SK-N-SH treated with all-trans-retinoic acid at 6 μM for 48 hours (cell line): ENCODE measurements around the gene UVRAG.

Experiments
- GLIS3 ChIP-seq: fragments of 250-450 bp; sonication (Bioruptor Pico); IDR thresholded peaks from 2 replicates; pipeline ENCODE4 v1.5.0; 2020; ENCODE audit warnings: mild to moderate bottlenecking, moderate library complexity
- ISL1 ChIP-seq: fragments of 250-450 bp; sonication (Bioruptor Pico); IDR thresholded peaks from 2 replicates; pipeline ENCODE4 v2.1.2; 2022; ENCODE audit warnings: mild to moderate bottlenecking, moderate library complexity
- OSR1 ChIP-seq: fragments of 250-450 bp; sonication (Bioruptor Pico); IDR thresholded peaks from 2 replicates; pipeline ENCODE4 v1.8.0; 2022; ENCODE audit warnings: moderate library complexity, mild to moderate bottlenecking, inconsistent platforms
- PPARA ChIP-seq: fragments of 250-450 bp; sonication (Bioruptor Pico); IDR thresholded peaks from 2 replicates; pipeline ENCODE4 v1.5.0; 2020; ENCODE audit warnings: mild to moderate bottlenecking, borderline replicate concordance
- RARB ChIP-seq: fragments of 250-450 bp; sonication (Bioruptor Pico); IDR thresholded peaks from 2 replicates; pipeline ENCODE4 v1.8.0; 2021; ENCODE audit warnings: mild to moderate bottlenecking, moderate library complexity
- SNAI2 ChIP-seq: fragments of 250-450 bp; sonication (Bioruptor Pico); IDR thresholded peaks from 2 replicates; pipeline ENCODE4 v1.5.0; 2020; ENCODE audit warnings: mild to moderate bottlenecking, moderate library complexity
- TCF4 ChIP-seq: fragments of 250-450 bp; sonication (Bioruptor Pico); IDR thresholded peaks from 2 replicates; pipeline ENCODE4 v1.8.0; 2021; ENCODE audit warnings: mild to moderate bottlenecking, moderate library complexity, borderline replicate concordance
- ZC3H10 ChIP-seq: fragments of 250-450 bp; sonication (Bioruptor Pico); IDR thresholded peaks from 2 replicates; pipeline ENCODE4 v1.5.1; 2021; ENCODE audit warnings: mild to moderate bottlenecking, moderate library complexity
- ZFP3 ChIP-seq: fragments of 250-450 bp; sonication (Bioruptor Pico); IDR thresholded peaks from 2 replicates; pipeline ENCODE4 v1.5.0; 2020; ENCODE audit warnings: mild to moderate bottlenecking, moderate library complexity
- ZFP30 ChIP-seq: fragments of 450-650 bp; formaldehyde crosslinking; IDR thresholded peaks from 2 replicates; pipeline ENCODE4 v1.5.0; 2022; ENCODE audit warnings: mild to moderate bottlenecking, moderate library complexity
- ZNF565 ChIP-seq: fragments of 450-650 bp; formaldehyde crosslinking; conservative IDR thresholded peaks from 2 replicates; pipeline ENCODE4 v1.5.0; 2020; ENCODE audit warnings: low read depth, mild to moderate bottlenecking, moderate library complexity
- ZNF8 ChIP-seq: fragments of 450-650 bp; formaldehyde crosslinking; IDR thresholded peaks from 2 replicates; pipeline ENCODE4 v1.5.0; 2020; ENCODE audit warnings: mild to moderate bottlenecking, moderate library complexity
- TF ChIP-seq, protein P1 (sequence below): fragments of 250-450 bp; sonication (Bioruptor Pico); IDR thresholded peaks from 2 replicates; pipeline ENCODE4 v1.8.0; 2020; ENCODE audit warnings: mild to moderate bottlenecking, moderate library complexity, borderline replicate concordance
- TF ChIP-seq, protein P2 (sequence below): fragments of 250-450 bp; sonication (Bioruptor Pico); IDR thresholded peaks from 2 replicates; pipeline ENCODE4 v1.5.1; 2021; ENCODE audit warnings: mild to moderate bottlenecking, moderate library complexity

DNA sequence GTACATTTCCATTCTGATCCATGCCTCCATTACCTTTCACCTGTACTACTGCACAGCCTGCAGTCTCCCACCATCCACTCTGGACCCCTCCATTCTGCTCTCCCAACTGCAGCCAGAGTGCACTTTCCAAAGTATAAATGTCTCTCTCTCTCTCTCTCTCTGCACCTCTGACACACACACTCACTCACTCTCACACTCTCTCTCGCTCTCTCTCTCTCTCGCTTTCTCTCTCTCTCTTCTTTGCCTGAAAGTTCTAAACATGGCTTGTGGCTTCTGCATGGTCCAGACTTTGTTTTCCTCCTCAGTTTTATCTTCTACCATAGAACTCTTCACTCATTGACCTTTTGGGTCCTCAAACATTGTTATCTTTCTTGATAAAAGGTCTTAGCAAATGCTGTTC, 314.7 kb downstream of the UVRAG start:
- no peak for TF ChIP-seq OSR1 (CRISPR knock-in tag)
- no peak for TF ChIP-seq RARB (CRISPR knock-in tag)
- TF ChIP-seq PPARA: no peak
- no peak for TF ChIP-seq SNAI2 (CRISPR knock-in tag)
- TF ChIP-seq, protein P1, sequence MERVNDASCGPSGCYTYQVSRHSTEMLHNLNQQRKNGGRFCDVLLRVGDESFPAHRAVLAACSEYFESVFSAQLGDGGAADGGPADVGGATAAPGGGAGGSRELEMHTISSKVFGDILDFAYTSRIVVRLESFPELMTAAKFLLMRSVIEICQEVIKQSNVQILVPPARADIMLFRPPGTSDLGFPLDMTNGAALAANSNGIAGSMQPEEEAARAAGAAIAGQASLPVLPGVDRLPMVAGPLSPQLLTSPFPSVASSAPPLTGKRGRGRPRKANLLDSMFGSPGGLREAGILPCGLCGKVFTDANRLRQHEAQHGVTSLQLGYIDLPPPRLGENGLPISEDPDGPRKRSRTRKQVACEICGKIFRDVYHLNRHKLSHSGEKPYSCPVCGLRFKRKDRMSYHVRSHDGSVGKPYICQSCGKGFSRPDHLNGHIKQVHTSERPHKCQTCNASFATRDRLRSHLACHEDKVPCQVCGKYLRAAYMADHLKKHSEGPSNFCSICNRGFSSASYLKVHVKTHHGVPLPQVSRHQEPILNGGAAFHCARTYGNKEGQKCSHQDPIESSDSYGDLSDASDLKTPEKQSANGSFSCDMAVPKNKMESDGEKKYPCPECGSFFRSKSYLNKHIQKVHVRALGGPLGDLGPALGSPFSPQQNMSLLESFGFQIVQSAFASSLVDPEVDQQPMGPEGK: no peak
- no peak for TF ChIP-seq ZFP3
- no peak for TF ChIP-seq ISL1
- no peak for TF ChIP-seq ZNF565
- TF ChIP-seq TCF4 (CRISPR knock-in tag): no peak
- no peak for TF ChIP-seq ZC3H10 (CRISPR knock-in tag)
- TF ChIP-seq, protein P2, sequence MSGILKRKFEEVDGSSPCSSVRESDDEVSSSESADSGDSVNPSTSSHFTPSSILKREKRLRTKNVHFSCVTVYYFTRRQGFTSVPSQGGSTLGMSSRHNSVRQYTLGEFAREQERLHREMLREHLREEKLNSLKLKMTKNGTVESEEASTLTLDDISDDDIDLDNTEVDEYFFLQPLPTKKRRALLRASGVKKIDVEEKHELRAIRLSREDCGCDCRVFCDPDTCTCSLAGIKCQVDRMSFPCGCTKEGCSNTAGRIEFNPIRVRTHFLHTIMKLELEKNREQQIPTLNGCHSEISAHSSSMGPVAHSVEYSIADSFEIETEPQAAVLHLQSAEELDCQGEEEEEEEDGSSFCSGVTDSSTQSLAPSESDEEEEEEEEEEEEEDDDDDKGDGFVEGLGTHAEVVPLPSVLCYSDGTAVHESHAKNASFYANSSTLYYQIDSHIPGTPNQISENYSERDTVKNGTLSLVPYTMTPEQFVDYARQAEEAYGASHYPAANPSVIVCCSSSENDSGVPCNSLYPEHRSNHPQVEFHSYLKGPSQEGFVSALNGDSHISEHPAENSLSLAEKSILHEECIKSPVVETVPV (CRISPR knock-in tag): no peak
- no peak for TF ChIP-seq ZFP30 (CRISPR knock-in tag)
- TF ChIP-seq GLIS3 (CRISPR knock-in tag): no peak
- TF ChIP-seq ZNF8: no peak
